Astrocyte of the spinal cord (primary cell): ENCODE results near the gene LEKR1.
A peak's percentile ranks its signal among the peaks of the same experiment; 100 is the strongest.

Source experiments
- DNase-seq: peaks from one replicate; pipeline ENCODE4 v3.0.0; 2011; ENCODE audit warnings: low read depth, low spot score
- H3K4me3 ChIP-seq: 2 replicates; pipeline ENCODE4 v1.5.1; 2011; ENCODE audit warnings: low read depth, mild to moderate bottlenecking, low read length, moderate library complexity
- in situ Hi-C: cut with HindIII; loops from 2 replicates; pipeline ENCODE4 v1.10.0; 2017; ENCODE audit warnings: low sequenced_read_pairs
- TF ChIP-seq, protein P1 (sequence below): IDR thresholded peaks from 2 replicates; pipeline ENCODE4 v1.5.1; 2012; ENCODE audit warnings: low read depth, mild to moderate bottlenecking, low read length, inconsistent platforms

Gene LEKR1

GRCh38 chr3:156974931-156975330, 148.8 kb downstream of the LEKR1 start:
- TF ChIP-seq, protein P1, sequence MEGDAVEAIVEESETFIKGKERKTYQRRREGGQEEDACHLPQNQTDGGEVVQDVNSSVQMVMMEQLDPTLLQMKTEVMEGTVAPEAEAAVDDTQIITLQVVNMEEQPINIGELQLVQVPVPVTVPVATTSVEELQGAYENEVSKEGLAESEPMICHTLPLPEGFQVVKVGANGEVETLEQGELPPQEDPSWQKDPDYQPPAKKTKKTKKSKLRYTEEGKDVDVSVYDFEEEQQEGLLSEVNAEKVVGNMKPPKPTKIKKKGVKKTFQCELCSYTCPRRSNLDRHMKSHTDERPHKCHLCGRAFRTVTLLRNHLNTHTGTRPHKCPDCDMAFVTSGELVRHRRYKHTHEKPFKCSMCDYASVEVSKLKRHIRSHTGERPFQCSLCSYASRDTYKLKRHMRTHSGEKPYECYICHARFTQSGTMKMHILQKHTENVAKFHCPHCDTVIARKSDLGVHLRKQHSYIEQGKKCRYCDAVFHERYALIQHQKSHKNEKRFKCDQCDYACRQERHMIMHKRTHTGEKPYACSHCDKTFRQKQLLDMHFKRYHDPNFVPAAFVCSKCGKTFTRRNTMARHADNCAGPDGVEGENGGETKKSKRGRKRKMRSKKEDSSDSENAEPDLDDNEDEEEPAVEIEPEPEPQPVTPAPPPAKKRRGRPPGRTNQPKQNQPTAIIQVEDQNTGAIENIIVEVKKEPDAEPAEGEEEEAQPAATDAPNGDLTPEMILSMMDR = no peak
- in situ Hi-C loops = no loop called here
- H3K4me3 ChIP-seq = no peak overlapping the region
- no peak for DNase-seq

- in situ Hi-C loops = no loop called here
- H3K4me3 ChIP-seq = no peak overlapping the region
- TF ChIP-seq, protein P1 = no peak
- no peak for DNase-seq
Observed at GRCh38 chr3:156975721-156976120, 149.6 kb downstream of the LEKR1 start.

DNA sequence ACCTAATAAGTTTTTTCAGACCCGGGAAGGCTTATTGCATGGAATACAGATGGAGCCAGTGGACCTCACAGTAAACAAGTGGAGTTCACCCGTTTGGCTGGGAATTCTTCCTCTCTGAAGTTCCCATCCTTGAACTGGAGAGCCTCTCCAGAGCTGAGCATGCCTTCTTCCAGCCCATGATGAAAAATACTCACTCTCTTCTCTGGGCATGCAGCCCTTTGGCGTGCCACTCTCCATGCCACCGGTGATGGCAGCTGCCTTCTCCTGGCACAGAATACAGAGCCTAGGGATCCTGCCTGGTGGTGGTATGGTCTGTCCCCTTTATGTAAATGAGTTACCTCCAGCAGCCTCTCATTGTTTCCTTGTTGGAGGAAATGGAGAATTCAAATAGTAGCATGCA, 150.8 kb downstream of the LEKR1 start:
- in situ Hi-C loops = no loop called here
- TF ChIP-seq, protein P1 = no peak
- DNase-seq = no peak
- no peak overlapping the region for H3K4me3 ChIP-seq

DNA sequence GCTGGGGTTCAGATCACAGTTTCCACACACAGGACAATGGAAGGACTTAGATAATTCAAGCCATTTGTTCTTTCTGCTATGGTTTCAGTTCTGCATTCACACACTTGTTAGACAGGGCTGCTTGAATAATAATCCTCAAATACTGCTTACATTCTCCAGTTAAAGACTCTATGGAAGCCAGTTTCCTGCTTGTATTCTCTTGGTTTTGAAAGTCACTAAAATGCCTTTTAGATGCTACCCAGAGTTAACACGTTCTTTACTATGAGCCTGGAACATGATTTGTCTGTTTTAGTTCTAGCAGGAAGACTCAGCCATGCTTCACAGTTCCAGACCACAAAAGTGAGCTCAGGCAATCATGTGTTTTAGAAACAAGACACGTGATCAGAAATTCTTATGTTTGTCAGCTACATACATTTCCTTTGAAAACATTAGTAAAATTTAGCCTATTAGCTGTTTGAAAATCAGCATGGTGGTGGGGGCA, 152.4 kb downstream of the LEKR1 start:
- H3K4me3 ChIP-seq = no peak overlapping the region
- in situ Hi-C loops = no loop called here
- peak; percentile 8 for DNase-seq
- TF ChIP-seq, protein P1 = no peak

DNA sequence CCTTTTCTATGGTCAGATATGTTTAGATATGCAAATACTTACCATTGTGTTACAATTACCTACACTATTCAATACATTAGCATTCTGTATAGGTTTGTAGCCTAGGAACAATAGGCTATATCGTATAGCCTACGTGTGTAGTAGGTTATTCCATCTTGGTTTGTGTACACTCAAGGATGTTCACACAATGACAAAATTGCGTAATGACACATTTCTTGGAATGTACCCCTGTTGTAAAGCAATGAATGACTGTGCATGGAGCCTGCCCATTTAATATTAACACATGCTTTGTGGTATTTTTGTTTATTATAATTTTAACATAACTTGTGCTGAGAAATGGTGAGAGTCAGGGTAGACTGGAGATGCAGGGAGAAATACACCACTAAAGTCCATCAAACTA, 154.9 kb downstream of the LEKR1 start:
- in situ Hi-C loops = no loop called here
- DNase-seq = no peak
- TF ChIP-seq, protein P1 = no peak
- H3K4me3 ChIP-seq = no peak overlapping the region

DNA sequence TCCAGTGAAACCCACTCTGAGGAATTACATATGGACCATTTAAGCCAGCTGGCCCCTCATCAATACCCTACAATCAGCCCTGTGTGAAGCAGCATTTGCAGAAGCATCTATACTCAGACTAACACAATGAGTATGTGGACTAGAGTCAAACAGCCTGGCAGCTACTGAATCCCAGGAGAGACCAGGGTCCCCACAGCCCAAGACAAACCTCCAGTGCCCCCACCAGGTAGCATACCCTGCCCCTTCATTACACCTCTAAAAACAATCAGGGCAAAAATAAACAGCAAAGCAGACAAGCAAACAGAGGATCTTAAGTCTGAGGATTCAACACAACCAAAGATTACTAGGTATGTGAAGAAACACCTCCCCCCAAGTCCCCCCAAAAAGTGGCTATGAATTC, 157.4 kb downstream of the LEKR1 start:
- in situ Hi-C loops = no loop called here
- TF ChIP-seq, protein P1 = no peak
- DNase-seq = no peak
- no peak overlapping the region for H3K4me3 ChIP-seq

DNA sequence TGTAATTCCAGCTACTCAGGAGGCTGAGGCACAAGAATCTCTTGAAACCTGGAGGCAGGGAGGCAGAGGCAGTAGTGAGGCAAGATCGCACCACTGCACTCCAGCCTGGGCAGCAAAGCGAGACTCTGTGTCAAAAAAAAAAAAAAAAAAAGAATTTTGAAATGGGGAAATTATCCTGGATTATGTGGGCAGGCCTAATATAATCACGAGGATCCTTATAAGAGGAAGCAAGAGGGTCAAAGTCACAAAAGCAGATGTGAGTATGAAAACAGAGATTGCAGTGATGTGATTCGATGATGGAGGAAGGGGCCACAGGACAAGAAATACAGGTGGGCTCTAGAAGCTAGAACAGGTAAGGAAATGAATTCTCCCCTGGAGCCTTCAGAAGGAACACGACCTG, 159.6 kb downstream of the LEKR1 start:
- no peak for DNase-seq
- no peak overlapping the region for H3K4me3 ChIP-seq
- TF ChIP-seq, protein P1 = no peak
- in situ Hi-C loops = no loop called here
